SU-DHL-6 (cell line): ENCODE measurements around the gene NQO2.

Experiments used
- EZH2phosphoT487 ChIP-seq: fragments of 200-600 bp; sonication (generic), shearing (Covaris generic); conservative IDR thresholded peaks from 2 replicates; pipeline ENCODE4 v1.6.1; 2018; ENCODE audit warnings: mild to moderate bottlenecking, antibody characterized with exemption, low read length, moderate library complexity, mixed read lengths
- TF ChIP-seq, protein P1 (sequence below): fragments of 200-600 bp; sonication (generic); IDR thresholded peaks from one replicate; pipeline ENCODE4 v1.5.1; 2017; ENCODE audit warnings: antibody characterized with exemption, mild to moderate bottlenecking, low read length, moderate library complexity; ENCODE audit not compliant: insufficient read depth, poor library complexity, severe bottlenecking

- TF ChIP-seq, protein P1, sequence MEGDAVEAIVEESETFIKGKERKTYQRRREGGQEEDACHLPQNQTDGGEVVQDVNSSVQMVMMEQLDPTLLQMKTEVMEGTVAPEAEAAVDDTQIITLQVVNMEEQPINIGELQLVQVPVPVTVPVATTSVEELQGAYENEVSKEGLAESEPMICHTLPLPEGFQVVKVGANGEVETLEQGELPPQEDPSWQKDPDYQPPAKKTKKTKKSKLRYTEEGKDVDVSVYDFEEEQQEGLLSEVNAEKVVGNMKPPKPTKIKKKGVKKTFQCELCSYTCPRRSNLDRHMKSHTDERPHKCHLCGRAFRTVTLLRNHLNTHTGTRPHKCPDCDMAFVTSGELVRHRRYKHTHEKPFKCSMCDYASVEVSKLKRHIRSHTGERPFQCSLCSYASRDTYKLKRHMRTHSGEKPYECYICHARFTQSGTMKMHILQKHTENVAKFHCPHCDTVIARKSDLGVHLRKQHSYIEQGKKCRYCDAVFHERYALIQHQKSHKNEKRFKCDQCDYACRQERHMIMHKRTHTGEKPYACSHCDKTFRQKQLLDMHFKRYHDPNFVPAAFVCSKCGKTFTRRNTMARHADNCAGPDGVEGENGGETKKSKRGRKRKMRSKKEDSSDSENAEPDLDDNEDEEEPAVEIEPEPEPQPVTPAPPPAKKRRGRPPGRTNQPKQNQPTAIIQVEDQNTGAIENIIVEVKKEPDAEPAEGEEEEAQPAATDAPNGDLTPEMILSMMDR = no peak
- no peak for TF ChIP-seq EZH2phosphoT487
Observed at GRCh38 chr6:3014675-3015066, 15.0 kb downstream of the NQO2 start.
